Endothelial cell (in vitro differentiated cells): ENCODE measurements around the gene TIMM8A. TPM values are rescaled to one million over a fixed set of nuclear protein-coding genes. Genes with fewer than 3 reads are reported as not detected.
A peak's percentile ranks its signal among the peaks of the same experiment; 100 is the strongest.

Experiments used
- DNase-seq: peaks from one replicate; pipeline ENCODE4 v3.0.0; 2021; ENCODE audit warnings: low spot score
- H3K27ac Mint-ChIP-seq: one replicate; pipeline ENCODE4 v1.8.0; 2021; ENCODE audit warnings: mixed read lengths, inconsistent platforms; ENCODE audit not compliant: unreplicated experiment
- H3K27me3 Mint-ChIP-seq: one replicate; pipeline ENCODE4 v1.8.0; 2021; ENCODE audit warnings: mild to moderate bottlenecking, moderate library complexity, mixed read lengths, inconsistent platforms; ENCODE audit not compliant: unreplicated experiment
- H3K36me3 Mint-ChIP-seq: one replicate; pipeline ENCODE4 v1.8.0; 2021; ENCODE audit warnings: mild to moderate bottlenecking, low read depth, mixed read lengths, inconsistent platforms; ENCODE audit not compliant: unreplicated experiment
- H3K4me1 Mint-ChIP-seq: one replicate; pipeline ENCODE4 v1.8.0; 2021; ENCODE audit warnings: mild to moderate bottlenecking, mixed read lengths, inconsistent platforms; ENCODE audit not compliant: unreplicated experiment
- H3K4me3 Mint-ChIP-seq: one replicate; pipeline ENCODE4 v1.8.0; 2021; ENCODE audit warnings: mild to moderate bottlenecking, mixed read lengths, inconsistent platforms; ENCODE audit not compliant: unreplicated experiment
- H3K9me3 Mint-ChIP-seq: one replicate; pipeline ENCODE4 v1.8.0; 2021; ENCODE audit warnings: mixed read lengths, inconsistent platforms; ENCODE audit not compliant: unreplicated experiment
- CTCF ChIP-seq: fragments of 200-600 bp; sonication (generic); IDR thresholded peaks from one replicate; pipeline ENCODE4 v1.5.0; 2021; ENCODE audit warnings: antibody characterized with exemption; ENCODE audit not compliant: unreplicated experiment
- total RNA-seq: library from RNA; stranded (reverse); fragmentation: NEBNext Ultra II Directional; extraction: Animal tissue kit (Norgen Biotek cat#: 25700); gene quantifications from one replicate; pipeline ENCODE4 v1.2.1, GENCODE V29; 2021; ENCODE audit not compliant: unreplicated experiment

The TIMM8A gene
- total RNA-seq, 1 donor from 2014 or later = 12.5 TPM

DNA sequence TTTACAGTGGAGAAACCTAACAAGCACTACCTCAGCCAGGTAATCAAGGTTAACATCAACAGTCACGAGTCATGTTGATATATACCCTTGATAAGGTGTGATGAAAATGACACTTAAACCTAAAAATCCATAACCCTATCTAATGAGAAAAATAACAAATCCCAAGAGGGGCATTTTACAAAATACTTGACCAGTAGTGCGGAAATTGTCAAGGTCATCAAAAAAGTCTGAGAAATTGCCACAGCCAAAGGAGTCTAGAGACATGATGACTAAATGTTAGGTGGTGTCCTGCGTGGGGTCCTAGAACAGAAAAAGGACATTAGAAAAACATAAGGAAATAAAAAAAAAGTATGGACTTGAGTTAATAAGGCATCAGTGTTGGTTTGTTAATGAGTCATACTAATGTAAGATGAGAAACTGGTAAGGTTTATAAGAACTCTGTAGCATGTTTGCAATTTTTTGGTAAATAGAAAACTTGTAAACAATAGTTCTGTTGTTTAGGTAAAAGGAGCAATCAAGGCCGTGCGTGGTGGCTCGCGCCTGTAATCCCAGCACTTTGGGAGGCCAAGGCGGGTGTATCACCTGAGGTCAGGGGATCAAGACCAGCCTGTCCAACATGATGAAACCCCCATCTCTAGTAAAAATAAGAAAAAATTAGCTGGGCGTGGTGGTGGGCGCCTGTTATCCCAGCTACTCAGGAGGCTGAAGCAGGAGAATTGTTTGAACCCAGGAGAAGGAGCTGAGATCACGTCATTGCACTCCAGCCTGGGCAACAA, 45.2 kb upstream of the TIMM8A start:
- TF ChIP-seq CTCF = no peak
- peaks cover 3% of the 10 kb centered on the region for H3K4me1 Mint-ChIP-seq
- H3K9me3 Mint-ChIP-seq = no peaks in the 10 kb centered on the region
- DNase-seq = no peak
- no peaks in the 10 kb centered on the region for H3K36me3 Mint-ChIP-seq
- no peak overlapping the region for H3K27ac Mint-ChIP-seq
- H3K4me3 Mint-ChIP-seq = no peak overlapping the region
- H3K27me3 Mint-ChIP-seq = no peaks in the 10 kb centered on the region

GRCh38 chrX:101391831-101392230, 43.3 kb upstream of the TIMM8A start:
- Mint-ChIP-seq H3K27me3 (no peaks in the 10 kb centered on the region), H3K27ac (peak overlapping the region; percentile 92), H3K36me3 (no peaks in the 10 kb centered on the region), H3K4me1 (peaks cover 3% of the 10 kb centered on the region), H3K4me3 (peak overlapping the region; percentile 93), H3K9me3 (no peaks in the 10 kb centered on the region)
- TF ChIP-seq CTCF = no peak
- no peak for DNase-seq

GRCh38 chrX:101390664-101391525, 42.4 kb upstream of the TIMM8A start, which contains the start of gene RPL36A:
RPL36A (plus strand) TSS chrX:101391011; CDS start chrX:101391044, 33 bp downstream.
- Mint-ChIP-seq H3K4me1 (peaks cover 8% of the 10 kb centered on the region), H3K27me3 (no peaks in the 10 kb centered on the region), H3K9me3 (no peaks in the 10 kb centered on the region), H3K27ac (peak within 1 kb of the TSS; percentile 92), H3K4me3 (peak within 1 kb of the TSS; percentile 93), H3K36me3 (no peaks in the 10 kb centered on the region)
- TF ChIP-seq CTCF = no peak
- DNase-seq = peak; percentile 74

DNA sequence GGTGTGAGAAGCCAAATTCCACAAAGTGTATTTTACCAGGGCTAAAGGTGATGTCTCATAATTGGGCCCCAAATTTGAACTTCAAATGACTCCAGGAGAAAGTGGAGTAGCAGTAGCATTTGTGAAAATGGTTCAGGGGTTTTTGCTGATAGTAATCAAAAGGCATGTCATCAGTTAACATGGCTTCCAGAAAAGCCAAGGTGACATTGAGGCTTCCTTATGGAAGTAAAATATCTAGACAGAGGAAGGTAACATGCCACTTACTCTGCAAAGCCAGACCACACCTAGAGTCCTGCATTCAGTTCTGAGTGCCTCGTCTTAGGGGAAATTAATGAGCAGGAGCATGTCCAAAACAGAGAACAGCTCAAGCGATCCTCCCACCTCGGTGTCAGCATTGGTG, 40.1 kb upstream of the TIMM8A start:
- H3K27ac Mint-ChIP-seq = no peak overlapping the region

More for the DNA sequence above, 40.1 kb upstream of the TIMM8A start:
- H3K9me3 Mint-ChIP-seq = no peaks in the 10 kb centered on the region
- no peaks in the 10 kb centered on the region for H3K36me3 Mint-ChIP-seq
- H3K4me1 Mint-ChIP-seq = peaks cover 15% of the 10 kb centered on the region
- TF ChIP-seq CTCF = no peak
- H3K27me3 Mint-ChIP-seq = peaks cover 2% of the 10 kb centered on the region
- no peak overlapping the region for H3K4me3 Mint-ChIP-seq
- no peak for DNase-seq
